ENCODE data around the gene MCF2L2.

MCF2L2 gene

DNA sequence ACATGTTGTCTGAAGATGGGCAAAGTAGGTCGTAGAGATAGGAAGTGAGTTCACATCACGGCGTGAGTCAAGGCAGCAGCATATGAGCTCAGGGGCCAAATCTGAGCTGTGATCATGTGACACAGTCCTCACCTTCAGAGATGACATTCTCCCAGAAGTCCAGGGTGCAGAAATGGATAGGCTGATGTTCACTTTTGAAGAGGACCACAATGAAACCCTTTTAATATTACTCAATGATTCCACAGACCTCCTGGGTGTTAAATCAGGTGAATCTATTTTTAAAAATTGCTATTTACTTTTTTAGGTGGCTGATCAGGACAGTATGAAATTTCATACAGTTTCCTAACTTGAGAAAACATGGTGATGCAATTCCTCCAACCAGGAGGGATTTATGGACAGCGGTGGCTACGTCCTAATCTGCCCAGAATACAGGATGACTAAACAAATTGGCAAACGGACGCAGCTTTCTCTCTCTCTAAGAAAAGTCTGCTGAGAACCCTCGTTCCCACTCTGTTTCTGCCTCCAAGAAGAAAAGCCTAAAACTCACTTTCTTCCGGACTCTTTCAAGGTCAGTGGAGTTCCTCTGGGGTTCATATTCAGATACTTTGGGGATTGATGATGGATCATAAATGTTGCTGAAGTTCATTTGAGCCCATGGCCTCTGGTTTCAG, 141.0 kb downstream of the MCF2L2 start:
- DNase-seq, result no peak

DNA sequence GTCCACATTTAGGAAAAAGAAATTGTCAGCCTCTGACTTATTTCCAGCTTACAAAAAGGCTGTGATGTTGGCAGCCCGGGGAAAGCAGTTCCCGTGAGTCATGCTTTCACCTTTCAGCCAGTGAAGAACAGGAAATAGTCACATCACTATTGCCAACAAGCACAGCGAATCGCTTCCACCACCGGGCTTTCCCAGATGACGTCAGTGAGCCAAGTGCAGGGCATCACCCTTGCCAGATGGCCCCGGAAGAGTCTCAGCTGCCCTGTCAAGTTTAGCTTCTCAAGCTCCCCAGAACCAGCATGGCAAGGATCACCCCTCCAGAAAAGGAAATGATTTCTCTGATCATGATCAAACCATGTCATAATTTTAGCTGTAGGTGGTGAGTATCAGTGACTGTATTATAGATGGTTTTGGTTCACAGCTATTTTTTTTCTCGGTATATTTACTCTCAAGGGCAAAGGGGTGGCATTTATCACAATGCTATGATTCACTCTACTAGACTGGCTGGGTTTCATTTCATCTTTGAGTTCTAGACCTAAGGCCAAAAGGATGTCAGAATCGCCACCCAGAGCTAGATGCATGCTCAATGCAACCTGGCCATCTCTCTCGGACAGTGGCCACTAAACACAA, 142.5 kb downstream of the MCF2L2 start:
- peak; percentile 88 for DNase-seq

DNA sequence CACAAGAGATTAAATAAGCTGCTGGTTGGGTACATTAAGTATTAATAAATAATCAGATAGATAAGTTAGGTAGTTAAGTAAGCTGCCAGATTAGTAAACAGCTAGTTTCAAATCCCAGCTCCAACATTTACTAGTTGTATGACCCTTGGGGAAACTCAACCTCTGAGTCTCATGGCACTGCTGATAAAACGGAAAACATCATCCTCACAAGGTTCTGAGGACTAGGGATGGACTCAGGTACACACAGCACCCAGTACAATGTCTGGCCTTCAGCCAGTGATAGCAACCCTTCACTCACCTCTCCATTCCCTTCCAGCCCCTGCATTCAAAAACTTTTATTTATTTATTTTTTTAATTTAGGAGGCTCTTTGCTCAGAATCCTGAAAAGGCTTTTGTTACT, 143.1 kb downstream of the MCF2L2 start:
- no peak for DNase-seq

DNA sequence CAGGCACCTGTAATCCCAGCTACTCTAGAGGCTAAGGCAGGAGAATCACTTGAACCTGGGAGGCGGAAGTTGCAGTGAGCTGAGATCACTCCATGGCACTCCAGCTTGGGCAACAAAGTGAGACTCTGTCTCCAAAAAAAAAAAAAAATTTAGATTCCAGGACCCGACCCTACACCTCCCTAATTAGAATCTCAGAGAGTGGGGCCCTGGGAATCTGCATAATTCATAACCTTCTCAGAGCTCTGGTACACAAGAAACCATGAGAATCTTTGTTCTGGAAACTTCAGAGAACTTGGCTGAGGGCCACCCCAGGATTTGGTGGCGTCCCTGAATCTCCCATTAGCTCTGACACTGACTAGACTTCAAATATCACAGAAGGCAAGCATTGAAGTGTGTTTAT, 143.8 kb downstream of the MCF2L2 start:
- no peak for DNase-seq

DNA sequence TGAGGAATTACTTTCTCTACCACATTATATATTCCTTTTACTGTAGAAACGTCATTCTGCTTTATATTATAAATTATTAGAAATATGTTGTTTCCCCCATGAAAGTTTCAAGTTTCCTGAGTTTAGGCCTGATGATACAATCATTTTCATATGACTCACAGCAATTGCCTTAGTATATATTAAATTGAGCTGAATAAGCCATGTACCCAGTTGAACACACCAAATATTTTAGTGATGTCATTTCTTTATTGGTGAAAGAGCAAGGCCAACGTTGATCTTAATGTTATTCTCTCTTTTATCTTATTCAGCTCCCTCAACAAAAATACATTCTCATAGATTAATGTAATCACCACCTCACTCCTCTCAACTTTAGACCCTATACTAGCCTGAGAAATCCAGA, 144.5 kb downstream of the MCF2L2 start:
- no peak for DNase-seq

DNA sequence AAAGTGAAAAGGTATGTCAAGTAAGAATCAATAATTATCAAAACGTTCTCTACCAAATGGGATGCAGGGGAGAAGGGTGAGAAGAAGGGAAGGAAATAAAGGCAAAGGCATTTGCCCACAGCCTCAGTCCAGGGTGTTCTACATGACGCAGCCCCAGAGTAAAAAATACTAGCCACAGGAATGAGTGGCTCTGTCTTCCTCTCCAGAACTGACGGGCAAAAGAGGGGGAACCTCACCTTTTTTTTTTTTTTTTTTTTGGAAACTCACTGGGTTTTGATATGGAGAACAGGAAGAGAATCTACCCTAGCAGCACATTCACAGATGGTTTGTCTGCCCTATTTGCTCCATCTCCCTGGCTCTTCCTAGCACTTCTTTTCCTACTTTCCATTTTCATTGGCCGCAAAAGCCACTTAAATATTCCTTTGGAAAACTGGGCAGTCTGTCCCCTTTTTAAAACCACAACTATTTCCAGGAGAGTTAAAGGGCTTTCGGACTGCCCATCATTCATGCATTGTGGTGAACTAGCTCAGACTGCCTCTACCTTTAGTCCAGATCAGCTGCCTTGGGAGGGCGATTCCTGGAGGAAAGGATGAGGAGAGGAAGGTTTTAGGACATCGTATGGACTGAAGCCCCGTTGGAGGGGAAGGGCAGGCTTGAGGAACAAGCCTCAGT, 147.2 kb downstream of the MCF2L2 start:
- no peak for DNase-seq

DNA sequence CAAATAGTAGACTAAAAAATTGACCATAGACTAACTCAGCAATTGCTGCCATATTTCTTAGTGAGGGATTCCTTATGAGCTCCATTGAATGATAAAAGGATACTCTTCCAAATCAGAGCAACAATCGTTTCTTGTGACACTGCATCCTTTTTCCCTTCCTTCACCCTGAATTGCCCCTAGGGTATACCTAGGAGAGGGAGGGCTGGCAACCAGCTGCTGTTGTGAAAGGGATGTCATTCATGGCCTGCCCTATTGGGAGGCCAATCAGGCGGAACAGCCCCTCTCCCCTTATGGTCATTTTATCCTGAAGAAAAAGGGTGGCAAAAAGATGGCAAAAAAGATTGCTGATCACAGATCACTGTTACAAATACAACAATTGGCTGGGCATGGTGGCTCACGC, 149.0 kb downstream of the MCF2L2 start:
- DNase-seq, result no peak

DNA sequence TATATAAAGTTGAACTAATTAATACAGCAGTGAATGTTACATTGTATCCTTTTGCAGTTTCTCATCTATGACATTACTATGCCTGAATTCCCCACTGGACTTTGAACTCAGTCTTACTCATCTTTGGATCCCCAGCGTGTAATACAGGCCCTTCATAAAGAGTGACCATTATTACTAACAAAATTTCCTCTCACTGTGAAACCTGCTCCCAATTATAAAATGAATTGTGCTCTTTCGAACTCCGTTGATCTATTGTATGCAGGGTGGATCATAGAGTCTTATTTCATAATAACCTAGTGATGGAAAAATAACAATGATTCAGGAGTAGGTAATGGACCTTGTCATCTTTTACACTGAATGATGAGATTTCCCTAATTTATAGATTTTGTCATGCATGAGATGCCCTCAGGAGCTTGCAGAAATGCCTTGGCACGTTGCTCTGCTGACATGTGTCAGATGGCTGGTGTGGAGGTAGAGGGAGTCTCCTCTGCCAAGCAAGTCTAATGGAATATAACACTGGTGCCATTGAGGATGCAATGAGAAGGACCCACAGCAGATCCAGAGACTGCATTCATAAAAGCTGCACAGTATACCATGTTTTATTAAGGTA, 149.8 kb downstream of the MCF2L2 start:
- DNase-seq, result no peak

DNA sequence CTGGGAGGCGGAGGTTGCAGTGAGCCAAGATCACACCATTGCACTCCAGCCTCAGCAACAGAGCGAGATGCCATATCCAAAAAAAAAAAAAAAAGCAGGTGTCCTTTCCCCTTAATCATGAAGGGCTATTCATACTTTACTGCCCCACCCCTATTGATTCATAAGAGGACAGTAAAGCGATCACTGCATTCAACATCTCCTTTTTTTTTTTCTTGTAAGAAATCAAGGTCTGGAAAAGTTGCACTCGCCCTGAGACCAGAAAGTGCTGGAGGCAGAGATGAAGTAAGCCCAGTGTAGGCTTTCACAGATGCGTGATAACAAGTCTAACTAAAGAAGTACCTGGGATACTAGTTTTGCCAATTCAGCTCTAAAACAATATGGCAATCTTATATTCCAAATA, 151.2 kb downstream of the MCF2L2 start:
- no peak for DNase-seq

DNA sequence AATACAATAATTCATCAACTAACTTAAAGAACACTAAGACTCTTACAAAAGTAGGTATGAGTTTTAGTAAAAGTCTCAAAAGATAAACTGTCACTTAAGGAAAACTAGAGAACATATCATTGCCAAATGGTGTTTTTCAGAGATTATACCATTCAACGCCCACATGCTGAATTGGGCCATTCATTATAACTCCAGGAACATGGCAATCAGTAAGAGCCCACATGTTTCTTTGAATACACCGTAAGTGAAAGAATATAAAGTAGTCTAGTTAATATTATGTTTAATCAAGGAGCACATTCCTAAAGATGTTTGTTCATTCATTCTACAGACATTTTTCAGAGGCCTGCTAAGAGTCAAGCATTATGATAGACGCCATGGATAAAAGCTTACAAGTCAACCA, 152.5 kb downstream of the MCF2L2 start:
- DNase-seq, result no peak

DNA sequence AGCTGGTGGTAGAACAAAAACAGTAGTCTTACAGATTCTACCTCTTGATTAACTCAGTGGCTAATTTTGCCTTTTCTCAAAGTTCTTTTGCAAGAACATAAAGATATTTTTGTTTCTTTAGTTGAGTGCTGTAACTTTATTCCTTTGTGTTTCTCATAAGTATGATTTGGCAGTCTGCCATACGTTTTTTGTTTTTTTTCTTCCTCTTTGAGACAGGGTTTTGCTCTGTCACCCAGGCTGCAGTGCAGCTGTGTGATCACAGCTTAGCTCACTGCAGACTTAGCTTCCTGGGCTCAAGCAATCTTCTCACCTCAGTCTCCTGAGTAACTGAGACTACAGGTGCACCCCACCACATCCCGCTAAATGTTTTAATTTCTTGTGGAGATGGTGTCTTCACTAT, 153.0 kb downstream of the MCF2L2 start:
- DNase-seq, result no peak

DNA sequence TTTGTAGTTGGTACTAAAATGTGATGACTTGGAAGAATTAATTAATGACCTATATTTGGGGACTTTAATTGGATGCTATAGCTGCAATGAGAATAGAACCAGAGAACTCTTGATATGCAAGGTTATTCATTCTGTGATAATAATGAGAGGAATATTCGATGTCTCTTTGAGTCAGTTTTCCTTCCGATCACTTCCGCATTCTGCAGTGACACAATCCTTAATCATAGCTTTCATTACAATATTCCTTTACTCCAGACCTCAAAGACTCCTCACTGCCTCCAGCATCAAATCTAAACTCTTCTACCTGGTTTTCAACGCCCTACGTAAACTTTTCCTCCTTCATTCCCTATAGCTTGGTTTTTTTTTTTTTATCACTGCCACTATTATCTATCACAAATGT, 153.8 kb downstream of the MCF2L2 start:
- DNase-seq, result no peak

DNA sequence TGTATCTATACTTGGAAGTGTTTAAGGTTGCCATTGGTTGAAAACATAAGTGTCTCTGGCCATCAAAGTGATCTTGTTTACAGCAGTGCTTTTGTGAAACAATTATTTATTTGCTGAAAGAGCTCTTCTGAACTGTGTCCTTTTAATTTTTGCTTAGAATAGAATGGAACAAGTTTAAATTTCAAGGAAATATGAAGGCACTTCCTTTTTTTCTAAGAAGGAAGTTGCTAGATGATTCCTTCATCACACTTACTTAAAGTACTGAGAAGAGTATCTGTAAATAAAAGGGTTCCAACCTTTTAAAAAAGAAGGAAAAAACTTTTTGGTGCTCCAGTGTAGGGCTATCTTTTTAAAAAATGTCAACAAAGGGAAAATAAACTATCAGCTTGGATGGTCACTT, 155.6 kb downstream of the MCF2L2 start:
- DNase-seq, result no peak

DNA sequence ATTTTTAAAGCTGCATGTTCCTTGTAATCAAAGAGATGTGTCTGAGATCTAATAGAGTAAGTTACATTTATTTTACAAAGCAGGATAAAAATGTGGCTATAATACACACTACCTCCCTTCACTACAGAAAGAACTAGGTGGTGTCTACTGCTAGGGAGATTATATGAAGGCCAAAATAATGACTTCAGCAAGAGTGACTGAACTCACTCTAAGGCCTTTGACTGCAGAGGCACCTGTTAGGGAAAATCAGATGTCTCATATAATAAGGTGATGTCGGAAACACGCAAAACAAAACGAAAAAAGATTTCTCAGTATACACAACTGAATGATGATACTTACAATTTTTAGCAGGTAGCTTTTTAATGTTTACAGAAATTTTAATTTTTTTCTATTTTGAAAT, 156.3 kb downstream of the MCF2L2 start:
- no peak for DNase-seq

DNA sequence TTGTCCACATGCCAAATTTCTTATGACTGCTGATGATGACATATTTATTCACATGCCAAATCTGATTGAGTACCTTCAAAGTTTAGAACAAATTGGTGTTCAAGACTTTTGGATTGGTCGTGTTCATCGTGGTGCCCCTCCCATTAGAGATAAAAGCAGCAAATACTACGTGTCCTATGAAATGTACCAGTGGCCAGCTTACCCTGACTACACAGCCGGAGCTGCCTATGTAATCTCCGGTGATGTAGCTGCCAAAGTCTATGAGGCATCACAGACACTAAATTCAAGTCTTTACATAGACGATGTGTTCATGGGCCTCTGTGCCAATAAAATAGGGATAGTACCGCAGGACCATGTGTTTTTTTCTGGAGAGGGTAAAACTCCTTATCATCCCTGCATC, 158.1 kb downstream of the MCF2L2 start:
- DNase-seq, result no peak

DNA sequence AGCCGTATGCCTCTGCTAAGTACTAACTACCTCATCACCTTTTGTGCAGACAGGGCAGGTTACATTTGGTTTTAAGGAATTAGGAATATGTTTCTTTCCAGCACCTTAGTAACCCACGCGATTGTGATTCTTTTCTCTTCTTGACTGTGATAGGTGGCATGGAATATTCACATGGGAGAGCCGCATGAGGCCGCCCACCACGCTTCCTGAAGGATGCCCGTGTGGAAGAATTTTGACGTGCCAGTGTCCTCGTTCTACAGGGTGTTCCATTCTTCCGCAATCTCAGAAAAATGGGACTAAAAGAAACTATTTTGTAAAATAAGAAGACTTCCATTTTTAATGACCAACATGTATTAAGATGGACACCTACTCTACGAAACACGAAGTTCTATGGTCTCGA, 159.1 kb downstream of the MCF2L2 start:
- no peak for DNase-seq

DNA sequence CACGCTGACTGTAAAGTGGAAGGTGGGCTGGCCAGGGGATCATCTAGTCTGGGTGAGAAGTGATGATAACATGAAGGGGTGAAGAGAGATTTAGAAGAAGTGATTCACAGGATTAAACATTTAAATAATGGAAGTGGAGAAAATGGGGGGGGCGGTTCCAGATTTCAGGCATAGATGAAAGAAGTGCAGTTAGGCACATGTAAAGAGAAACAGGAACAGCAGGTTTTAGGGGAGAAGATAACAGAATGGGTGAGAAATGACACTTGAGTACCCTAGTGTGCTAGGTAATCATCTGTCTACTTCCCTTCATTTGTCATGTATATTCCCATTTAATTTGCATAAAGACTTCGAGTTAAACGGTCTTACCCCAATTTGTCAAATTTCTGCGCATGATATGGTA, 160.1 kb downstream of the MCF2L2 start:
- DNase-seq, result no peak

DNA sequence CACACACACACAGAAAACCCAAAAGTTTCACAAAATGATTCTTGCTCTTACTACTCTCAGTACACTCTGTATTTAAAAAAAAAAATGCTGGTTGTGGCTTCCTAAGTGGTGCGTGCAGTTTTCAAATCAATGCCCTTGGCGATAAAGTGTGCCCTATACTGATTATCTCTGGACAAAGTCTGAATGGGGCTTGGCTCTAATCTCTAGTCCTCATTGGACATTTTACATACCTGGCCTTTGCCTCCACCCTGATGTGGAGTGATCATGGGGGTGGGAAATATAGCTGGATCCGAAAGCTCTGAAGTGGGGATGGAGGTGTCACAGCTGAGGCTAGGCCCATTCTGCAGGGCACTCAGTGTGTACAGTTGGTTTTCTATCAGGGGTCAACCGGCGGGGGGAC, 161.3 kb downstream of the MCF2L2 start:
- DNase-seq, result no peak

DNA sequence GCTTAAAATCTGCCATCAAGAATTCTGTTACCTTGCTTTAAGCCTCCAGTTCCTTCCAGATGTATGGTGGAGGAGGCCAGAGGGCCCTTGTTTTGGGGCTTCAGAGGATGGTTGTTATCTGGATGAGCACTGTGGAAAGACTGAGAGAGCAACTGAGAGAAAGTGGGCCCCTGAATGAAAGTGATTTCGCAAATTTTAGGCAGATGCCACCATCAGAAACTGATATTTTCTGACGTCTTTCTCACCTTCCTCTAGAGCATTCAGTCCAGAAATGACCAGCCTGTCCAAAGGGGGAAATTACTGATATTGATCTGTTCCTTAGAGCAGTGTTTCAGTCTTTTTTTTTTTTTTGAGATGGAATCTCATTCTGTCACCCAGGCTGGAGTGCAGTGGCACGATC, 162.0 kb downstream of the MCF2L2 start:
- DNase-seq, result no peak

DNA sequence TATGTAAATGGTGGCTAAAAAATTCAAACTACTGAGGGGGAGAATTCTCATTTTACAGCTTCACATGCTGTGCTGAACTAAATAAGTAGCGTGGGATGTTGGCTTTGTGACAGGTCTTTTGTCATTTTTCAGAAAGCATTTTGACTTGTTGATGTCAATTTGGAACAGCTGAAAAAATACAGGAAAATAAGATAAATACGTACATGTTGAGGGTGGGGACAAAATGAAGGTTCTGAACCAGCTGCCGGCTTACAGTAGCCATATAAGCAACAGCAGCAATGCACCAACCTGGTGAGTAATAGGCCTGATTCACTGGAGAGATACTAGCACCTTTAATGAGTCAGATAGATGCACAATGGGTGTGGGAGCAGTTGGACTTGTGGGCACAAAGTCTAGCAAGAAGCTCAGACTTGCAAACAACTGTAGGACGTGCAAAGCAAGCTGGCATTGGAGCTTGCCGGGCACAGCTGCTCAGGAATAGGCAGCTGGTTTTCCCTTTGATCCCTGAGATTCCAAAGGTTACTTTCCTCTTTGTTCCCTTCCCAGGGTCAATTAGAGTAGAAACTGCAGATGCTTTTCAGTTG, 162.5 kb downstream of the MCF2L2 start:
- DNase-seq, result no peak

DNA sequence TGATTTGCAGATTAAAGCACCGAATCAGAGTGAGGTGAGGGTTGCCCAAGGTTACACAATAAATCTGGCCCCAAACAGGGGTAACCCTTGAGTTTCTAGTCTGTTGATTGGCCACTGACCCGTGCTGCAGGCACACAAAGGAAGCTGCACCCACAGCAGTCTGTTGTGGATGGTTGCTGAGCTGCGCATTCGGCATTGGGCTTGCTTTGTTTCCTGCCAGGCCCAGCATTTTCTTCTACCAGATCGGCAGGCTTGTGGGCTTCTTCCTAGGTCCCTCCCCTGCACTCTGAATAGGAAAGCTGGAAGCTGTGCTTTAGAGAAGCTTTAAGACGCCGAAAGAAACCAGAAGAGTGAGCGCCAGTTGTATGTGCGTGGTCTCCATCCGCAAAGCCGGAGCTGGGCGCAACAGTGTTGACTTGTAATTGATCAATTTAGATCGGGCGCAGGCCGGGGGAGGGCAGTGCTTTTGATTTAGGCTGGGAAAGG, 163.2 kb downstream of the MCF2L2 start:
- DNase-seq, result no peak

DNA sequence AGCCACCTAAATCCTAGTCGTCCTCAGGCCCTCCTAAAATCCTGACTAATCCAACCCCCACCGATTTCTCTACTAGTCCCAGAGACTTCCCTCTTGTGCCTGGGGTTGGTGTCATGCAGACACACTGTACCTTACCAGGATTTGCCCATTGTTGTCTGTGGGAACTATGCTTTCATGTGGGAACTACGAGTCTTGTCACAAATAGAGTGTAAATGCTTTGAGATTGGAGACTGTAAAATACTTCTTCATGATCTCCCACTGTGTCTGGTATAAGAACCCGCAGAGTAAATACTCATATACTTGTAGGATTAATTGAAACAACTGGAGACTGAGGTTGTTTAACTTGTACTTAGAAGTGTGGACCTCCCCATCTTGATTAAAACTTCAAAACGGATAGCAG, 164.2 kb downstream of the MCF2L2 start:
- no peak for DNase-seq

DNA sequence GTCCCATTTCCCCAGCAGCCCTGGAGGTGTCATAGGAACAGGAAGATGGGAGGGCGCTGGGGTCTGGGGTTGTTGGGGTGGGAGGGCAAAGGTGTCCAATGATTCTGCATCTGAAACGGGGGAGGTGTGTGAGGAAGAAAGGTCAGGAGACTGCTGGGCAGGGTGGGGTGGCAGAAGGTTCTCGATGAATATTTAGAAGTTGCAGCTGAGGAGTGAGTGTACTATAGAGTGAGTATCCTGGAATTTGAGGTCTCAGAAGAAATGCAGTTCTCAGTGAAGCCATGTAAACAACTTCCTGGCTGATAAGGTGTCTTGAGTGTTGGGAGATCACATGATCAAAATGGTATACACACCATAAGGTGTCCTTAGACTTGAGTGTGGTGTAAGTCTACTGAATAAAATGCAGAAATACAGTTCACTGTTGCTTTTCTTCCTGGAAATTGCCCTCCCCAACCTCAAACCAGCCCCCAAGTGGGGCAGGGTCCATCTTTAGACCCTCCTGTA, 165.5 kb downstream of the MCF2L2 start:
- no peak for DNase-seq
